ENCODE data around the gene MTX3. TPM values are rescaled to one million over a fixed set of nuclear protein-coding genes. Genes with fewer than 3 reads are reported as not detected.

The MTX3 gene
- total RNA-seq, 1 experiment from 2014 or later: 15.0 TPM

- peak; percentile 53 for DNase-seq (ENCODE audit: low read depth)
Observed at GRCh38 chr5:79936002-79936645, 54.9 kb downstream of the MTX3 start.

- DNase-seq (ENCODE audit: low read depth): no peak
Observed at GRCh38 chr5:79934681-79935080, 56.4 kb downstream of the MTX3 start.

GRCh38 chr5:79932510-79933504 lies 58.3 kb downstream of the MTX3 start:
- DNase-seq (ENCODE audit: low read depth): no peak

DNA sequence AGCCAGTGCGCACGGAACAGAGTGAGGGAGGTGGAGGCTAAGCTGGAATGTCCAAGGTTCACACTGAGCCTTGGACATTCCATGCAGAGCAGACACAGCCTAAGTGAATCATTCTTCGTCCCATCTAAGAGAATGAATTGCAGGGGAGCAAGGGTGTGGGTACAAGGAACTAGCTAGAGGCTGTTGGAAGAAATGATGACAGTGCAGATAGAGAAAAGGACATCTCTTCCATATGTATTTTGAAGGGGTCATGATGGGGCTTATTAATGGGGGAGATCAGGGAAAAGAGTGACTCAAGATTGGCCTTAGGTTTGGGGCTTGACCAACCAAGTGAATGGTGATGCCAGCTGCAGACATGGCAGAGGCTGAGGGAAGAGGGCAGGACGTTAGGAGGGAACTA lies 59.2 kb downstream of the MTX3 start:
- no peak for DNase-seq (ENCODE audit: low read depth)

DNA sequence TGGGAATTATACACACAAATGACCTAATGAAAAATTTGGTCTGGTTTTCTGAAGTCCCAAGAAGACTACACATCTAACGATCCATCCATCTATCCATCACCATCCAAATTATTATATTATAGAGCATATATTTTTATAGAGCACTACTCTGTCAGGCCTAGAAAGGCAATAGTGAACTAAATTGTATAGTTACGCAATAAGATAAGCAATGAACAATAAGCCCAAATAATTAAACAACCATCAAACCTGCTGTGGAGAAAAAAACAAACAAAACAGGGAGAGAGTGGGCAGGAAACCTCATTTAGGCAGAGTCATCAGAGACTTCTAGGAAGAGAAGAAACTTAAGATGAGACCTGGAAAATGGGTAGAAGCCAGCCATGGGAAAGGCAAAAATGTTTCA lies 59.7 kb downstream of the MTX3 start:
- no peak for DNase-seq (ENCODE audit: low read depth)

DNA sequence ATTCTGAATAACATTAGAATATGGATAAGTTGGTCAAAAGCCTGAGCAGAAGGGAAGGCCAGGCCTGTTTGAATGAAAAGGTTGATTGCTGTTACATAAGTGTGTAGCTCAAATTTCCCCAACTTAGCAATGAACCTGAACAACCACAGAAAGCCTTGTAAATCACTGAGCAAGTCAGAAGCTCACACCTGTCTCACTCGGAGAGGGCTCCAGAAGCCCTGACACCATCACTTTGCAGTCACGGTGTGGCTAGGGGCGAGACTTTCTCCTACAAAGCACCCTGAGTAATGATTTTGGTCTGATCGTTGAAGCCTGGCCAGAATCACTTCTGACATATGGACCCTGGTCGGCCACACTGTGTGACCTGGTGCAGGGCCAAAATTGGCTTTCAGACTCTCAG lies 62.0 kb downstream of the MTX3 start:
- no peak for DNase-seq (ENCODE audit: low read depth)

Other genes starting within 250 kb of the MTX3 start
- gene THBS4, start 44.1 kb upstream of the MTX3 start, total RNA-seq (2014; rRNA removed): 0.11 and 0.38 TPM in 2 replicates